Skeletal muscle satellite cell (primary cell): ENCODE results near the gene SAXO1.
"Not testable (repeated sequence)": the region's sequence is repeated elsewhere in the genome, so short reads cannot be mapped to it uniquely, and the experiment has no call there.

Source experiments
- H3K27me3 ChIP-seq: 2 replicates; pipeline ENCODE4 v1.7.0; 2013; ENCODE audit warnings: low read length; ENCODE audit not compliant: control insufficient read depth, insufficient read depth
- H3K36me3 ChIP-seq: 2 replicates; pipeline ENCODE4 v1.7.0; 2013; ENCODE audit warnings: mild to moderate bottlenecking, control low read depth, low read length; ENCODE audit not compliant: insufficient read depth
- H3K4me1 ChIP-seq: 2 replicates; pipeline ENCODE4 v1.7.0; 2013; ENCODE audit warnings: low read length; ENCODE audit not compliant: control insufficient read depth, insufficient read depth
- H3K4me2 ChIP-seq: 2 replicates; pipeline ENCODE4 v1.7.0; 2013; ENCODE audit warnings: mild to moderate bottlenecking, low read length
- H3K4me3 ChIP-seq: 2 replicates; pipeline ENCODE4 v1.7.0; 2013; ENCODE audit warnings: low read length
- H3K9ac ChIP-seq: 2 replicates; pipeline ENCODE4 v1.7.0; 2013; ENCODE audit warnings: mild to moderate bottlenecking, low read depth, low read length, moderate library complexity
- H3K9me3 ChIP-seq: replicated peaks from 2 replicates; pipeline ENCODE4 v1.7.0; 2013; ENCODE audit warnings: mild to moderate bottlenecking, control low read depth, low read length

The SAXO1 gene

GRCh38 chr9:18947892-18948339, 85.1 kb downstream of the SAXO1 start:
- no peaks in the 10 kb centered on the region for H3K36me3 ChIP-seq

GRCh38 chr9:18942801-18943200, 90.2 kb downstream of the SAXO1 start:
- Histone ChIP-seq H3K4me1 (no peaks in the 10 kb centered on the region), H3K27me3 (peaks cover 24% of the 10 kb centered on the region), H3K4me3 (no peak overlapping the region), H3K9ac (no peak overlapping the region), H3K9me3 (no peaks in the 10 kb centered on the region), H3K36me3 (no peaks in the 10 kb centered on the region), H3K4me2 (no peak overlapping the region)

More at GRCh38 chr9:18947892-18948339, 85.1 kb downstream of the SAXO1 start:
- Histone ChIP-seq H3K4me2 (no peak overlapping the region), H3K27me3 (peaks cover 55% of the 10 kb centered on the region), H3K4me1 (no peaks in the 10 kb centered on the region), H3K4me3 (no peak overlapping the region), H3K9ac (no peak overlapping the region), H3K9me3 (no peaks in the 10 kb centered on the region)

GRCh38 chr9:18941060-18941740, 91.8 kb downstream of the SAXO1 start:
- H3K36me3 ChIP-seq: no peaks in the 10 kb centered on the region
- no peak overlapping the region for H3K4me2 ChIP-seq
- peaks cover 13% of the 10 kb centered on the region for H3K27me3 ChIP-seq
- H3K4me1 ChIP-seq: no peaks in the 10 kb centered on the region
- no peak overlapping the region for H3K9ac ChIP-seq
- no peaks in the 10 kb centered on the region for H3K9me3 ChIP-seq
- H3K4me3 ChIP-seq: no peak overlapping the region

GRCh38 chr9:18939943-18940342, 93.1 kb downstream of the SAXO1 start:
- Histone ChIP-seq H3K9me3 (no peaks in the 10 kb centered on the region), H3K36me3 (no peaks in the 10 kb centered on the region), H3K9ac (no peak overlapping the region), H3K4me3 (no peak overlapping the region), H3K4me2 (no peak overlapping the region), H3K27me3 (peaks cover 15% of the 10 kb centered on the region), H3K4me1 (no peaks in the 10 kb centered on the region)

- Histone ChIP-seq H3K9me3 (no peaks in the 10 kb centered on the region), H3K4me2 (no peak overlapping the region), H3K9ac (no peak overlapping the region), H3K4me3 (no peak overlapping the region), H3K4me1 (no peaks in the 10 kb centered on the region), H3K27me3 (peaks cover 10% of the 10 kb centered on the region), H3K36me3 (no peaks in the 10 kb centered on the region)
Observed at GRCh38 chr9:18936094-18936871, 96.7 kb downstream of the SAXO1 start.

GRCh38 chr9:18935541-18935940, 97.5 kb downstream of the SAXO1 start:
- H3K4me2 ChIP-seq: no peak overlapping the region
- peaks cover 10% of the 10 kb centered on the region for H3K27me3 ChIP-seq
- H3K4me1 ChIP-seq: no peaks in the 10 kb centered on the region
- no peaks in the 10 kb centered on the region for H3K36me3 ChIP-seq
- no peaks in the 10 kb centered on the region for H3K9me3 ChIP-seq
- no peak overlapping the region for H3K9ac ChIP-seq
- no peak overlapping the region for H3K4me3 ChIP-seq

- not testable (repeated sequence) for H3K4me3 ChIP-seq, H3K36me3 ChIP-seq, H3K27me3 ChIP-seq, H3K9ac ChIP-seq, H3K9me3 ChIP-seq, H3K4me1 ChIP-seq, H3K4me2 ChIP-seq
Observed at GRCh38 chr9:18930611-18931010, 102.4 kb downstream of the SAXO1 start.

GRCh38 chr9:18928711-18929110, 104.3 kb downstream of the SAXO1 start:
- Histone ChIP-seq H3K4me1 (no peaks in the 10 kb centered on the region), H3K4me3 (no peak overlapping the region), H3K36me3 (no peaks in the 10 kb centered on the region), H3K9ac (no peak overlapping the region), H3K4me2 (no peak overlapping the region), H3K9me3 (no peaks in the 10 kb centered on the region), H3K27me3 (no peaks in the 10 kb centered on the region)

- no peaks in the 10 kb centered on the region for H3K36me3 ChIP-seq
- no peak overlapping the region for H3K4me3 ChIP-seq
- no peaks in the 10 kb centered on the region for H3K27me3 ChIP-seq
- no peak overlapping the region for H3K4me2 ChIP-seq
- H3K9me3 ChIP-seq: no peaks in the 10 kb centered on the region
- no peak overlapping the region for H3K9ac ChIP-seq
- H3K4me1 ChIP-seq: peaks cover 11% of the 10 kb centered on the region
Observed at GRCh38 chr9:18926513-18926912, 106.5 kb downstream of the SAXO1 start.

GRCh38 chr9:18925880-18926279, 107.1 kb downstream of the SAXO1 start:
- no peaks in the 10 kb centered on the region for H3K36me3 ChIP-seq

GRCh38 chr9:18923671-18924430, 109.2 kb downstream of the SAXO1 start:
- H3K4me1 ChIP-seq: peaks cover 20% of the 10 kb centered on the region
- H3K27me3 ChIP-seq: no peaks in the 10 kb centered on the region
- H3K4me3 ChIP-seq: no peak overlapping the region
- no peaks in the 10 kb centered on the region for H3K36me3 ChIP-seq
- no peak overlapping the region for H3K4me2 ChIP-seq
- no peaks in the 10 kb centered on the region for H3K9me3 ChIP-seq
- H3K9ac ChIP-seq: no peak overlapping the region

More at GRCh38 chr9:18925880-18926279, 107.1 kb downstream of the SAXO1 start:
- H3K27me3 ChIP-seq: no peaks in the 10 kb centered on the region
- no peak overlapping the region for H3K9ac ChIP-seq
- peaks cover 15% of the 10 kb centered on the region for H3K4me1 ChIP-seq
- H3K4me2 ChIP-seq: no peak overlapping the region
- no peaks in the 10 kb centered on the region for H3K9me3 ChIP-seq
- no peak overlapping the region for H3K4me3 ChIP-seq
